K562 (cell line): ENCODE measurements around the gene FILIP1L.

ENCODE experiments used
- CBX2 ChIP-seq: fragments of 200-600 bp; sonication (generic); IDR thresholded peaks from one replicate; pipeline ENCODE4 v1.6.1; 2012; ENCODE audit warnings: mild to moderate bottlenecking, low read length, inconsistent platforms; ENCODE audit not compliant: insufficient read depth, poor library complexity, severe bottlenecking
- GABPA ChIP-seq: fragments of 200-800 bp; sonication (Bioruptor generic); conservative IDR thresholded peaks from 2 replicates; pipeline ENCODE4 v1.6.1; 2016; ENCODE audit warnings: low read depth, missing genetic modification characterization, missing compliant biosample characterization
- NCOA1 ChIP-seq: fragments of 450-650 bp; IDR thresholded peaks from 2 replicates; pipeline ENCODE4 v1.6.1; 2016; ENCODE audit warnings: low read depth
- NRF1 ChIP-seq, 2 experiments: fragments of 450-650 bp; IDR thresholded peaks in 1 of 2; conservative IDR thresholded peaks in 1 of 2; 2 replicates each; pipeline ENCODE4 v1.6.1; 2014; ENCODE audit warnings: mild to moderate bottlenecking in 2 of 2
- RBM34 ChIP-seq: fragments of 200-400 bp; formaldehyde crosslinking; IDR thresholded peaks from 2 replicates; pipeline ENCODE4 v1.6.1; 2018; ENCODE audit warnings: low read length, borderline replicate concordance; ENCODE audit not compliant: insufficient read depth
- SP1 ChIP-seq: sonication (generic); formaldehyde crosslinking; IDR thresholded peaks from 2 replicates; pipeline ENCODE4 v1.8.1; 2022; ENCODE audit warnings: mild to moderate bottlenecking, missing genetic modification reagents
- SRSF3 ChIP-seq: fragments of 200-400 bp; formaldehyde crosslinking; IDR thresholded peaks from 2 replicates; pipeline ENCODE4 v1.6.1; 2016; ENCODE audit warnings: mild to moderate bottlenecking, low read length, moderate library complexity; ENCODE audit not compliant: insufficient read depth
- ZFP30 ChIP-seq: fragments of 250-450 bp; sonication (Bioruptor Pico); IDR thresholded peaks from 2 replicates; pipeline ENCODE4 v1.8.0; 2022; ENCODE audit warnings: moderate library complexity, mild to moderate bottlenecking, inconsistent platforms, borderline replicate concordance
- ZNF146 ChIP-seq: IDR thresholded peaks from one replicate; pipeline ENCODE4 v1.6.1; 2018; ENCODE audit warnings: missing compliant biosample characterization; ENCODE audit not compliant: unreplicated experiment
- ZNF780A ChIP-seq: fragments of 250-450 bp; sonication (Bioruptor Pico); IDR thresholded peaks from 2 replicates; pipeline ENCODE4 v1.5.0; 2021; ENCODE audit warnings: mild to moderate bottlenecking
- TF ChIP-seq, protein P1 (sequence below), 2 experiments: fragments of 450-650 bp in 1 of 2; sonication (generic) in 1 of 2; formaldehyde crosslinking; conservative IDR thresholded peaks; 2 replicates each; pipeline versions ENCODE4 v1.4.0 to v1.8.1; 2020 to 2022; ENCODE audit warnings: mild to moderate bottlenecking in 1 of 2, missing genetic modification reagents in 1 of 2
- TF ChIP-seq, protein P2 (sequence below): fragments of 450-650 bp; IDR thresholded peaks from 2 replicates; pipeline ENCODE4 v1.6.1; 2017; ENCODE audit warnings: antibody characterized with exemption

DNA sequence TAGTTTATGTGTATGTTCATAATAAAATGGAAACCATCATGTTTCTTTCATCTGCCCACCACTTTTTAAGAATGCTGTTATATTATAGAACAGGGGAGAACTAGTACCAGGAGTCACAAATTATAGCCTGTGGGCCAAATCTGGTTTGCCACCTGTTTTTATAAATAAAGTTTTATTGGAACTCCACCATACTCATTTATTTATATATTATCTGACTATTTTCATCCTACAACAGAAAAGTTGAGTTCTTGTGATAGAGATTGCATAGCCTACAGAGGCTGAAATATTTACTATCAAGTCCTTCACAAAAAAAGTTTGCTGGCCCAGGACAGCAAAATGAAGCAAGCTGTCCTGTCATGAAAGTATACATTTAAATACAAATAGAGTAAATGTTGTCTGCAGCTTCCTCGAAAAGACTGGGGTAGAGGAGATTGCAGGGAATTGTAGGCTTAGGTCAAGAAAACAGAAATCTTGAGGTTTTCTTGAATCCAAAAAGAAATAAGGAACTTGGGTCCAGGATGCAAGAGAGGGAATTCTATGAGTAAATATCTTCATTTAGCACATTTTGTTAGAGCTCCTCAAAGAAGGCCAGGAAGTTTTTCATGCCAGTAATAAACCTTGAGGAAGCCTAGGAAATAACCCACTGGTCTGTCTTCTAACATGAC lies 41.1 kb downstream of the FILIP1L start:
- TF ChIP-seq SP1 (CRISPR knock-in tag) (no peak), CBX2 (no peak), ZNF780A (CRISPR knock-in tag) (no peak), ZNF146 (CRISPR knock-in tag) (no peak), SRSF3 (no peak), GABPA (tag) (no peak), ZFP30 (CRISPR knock-in tag) (no peak), NRF1 (conservative IDR thresholded peaks at IDR 0.05 in 1 of 2, IDR thresholded peaks at IDR 0.05 in 1 of 2) (no peak), RBM34 (no peak), NCOA1 (no peak)
- TF ChIP-seq, protein P1, sequence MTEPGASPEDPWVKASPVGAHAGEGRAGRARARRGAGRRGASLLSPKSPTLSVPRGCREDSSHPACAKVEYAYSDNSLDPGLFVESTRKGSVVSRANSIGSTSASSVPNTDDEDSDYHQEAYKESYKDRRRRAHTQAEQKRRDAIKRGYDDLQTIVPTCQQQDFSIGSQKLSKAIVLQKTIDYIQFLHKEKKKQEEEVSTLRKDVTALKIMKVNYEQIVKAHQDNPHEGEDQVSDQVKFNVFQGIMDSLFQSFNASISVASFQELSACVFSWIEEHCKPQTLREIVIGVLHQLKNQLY (CRISPR knock-in tag; conservative IDR thresholded peaks at IDR 0.05) = no peak
- TF ChIP-seq, protein P2, sequence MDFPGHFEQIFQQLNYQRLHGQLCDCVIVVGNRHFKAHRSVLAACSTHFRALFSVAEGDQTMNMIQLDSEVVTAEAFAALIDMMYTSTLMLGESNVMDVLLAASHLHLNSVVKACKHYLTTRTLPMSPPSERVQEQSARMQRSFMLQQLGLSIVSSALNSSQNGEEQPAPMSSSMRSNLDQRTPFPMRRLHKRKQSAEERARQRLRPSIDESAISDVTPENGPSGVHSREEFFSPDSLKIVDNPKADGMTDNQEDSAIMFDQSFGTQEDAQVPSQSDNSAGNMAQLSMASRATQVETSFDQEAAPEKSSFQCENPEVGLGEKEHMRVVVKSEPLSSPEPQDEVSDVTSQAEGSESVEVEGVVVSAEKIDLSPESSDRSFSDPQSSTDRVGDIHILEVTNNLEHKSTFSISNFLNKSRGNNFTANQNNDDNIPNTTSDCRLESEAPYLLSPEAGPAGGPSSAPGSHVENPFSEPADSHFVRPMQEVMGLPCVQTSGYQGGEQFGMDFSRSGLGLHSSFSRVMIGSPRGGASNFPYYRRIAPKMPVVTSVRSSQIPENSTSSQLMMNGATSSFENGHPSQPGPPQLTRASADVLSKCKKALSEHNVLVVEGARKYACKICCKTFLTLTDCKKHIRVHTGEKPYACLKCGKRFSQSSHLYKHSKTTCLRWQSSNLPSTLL = no peak
